Colonic mucosa (tissue), 4 donors: Measurements from ENCODE around the gene MAMSTR. TPM values are rescaled to one million over a fixed set of nuclear protein-coding genes. Genes with fewer than 3 reads are reported as not detected.

ENCODE experiments used
- DNase-seq: peaks from one replicate; pipeline ENCODE4 v3.0.0-alpha.2; 2020
- H3K27ac ChIP-seq: fragments of 200-600 bp; one replicate; pipeline ENCODE4 v1.8.0; 2021
- H3K27me3 ChIP-seq: fragments of 200-600 bp; one replicate; pipeline ENCODE4 v1.8.0; 2021
- H3K36me3 ChIP-seq: fragments of 200-600 bp; one replicate; pipeline ENCODE4 v1.8.0; 2021
- H3K4me1 ChIP-seq: fragments of 200-600 bp; one replicate; pipeline ENCODE4 v1.8.0; 2021; ENCODE audit warnings: mild to moderate bottlenecking
- H3K4me3 ChIP-seq: fragments of 200-600 bp; one replicate; pipeline ENCODE4 v1.8.0; 2021
- H3K9ac ChIP-seq, 2 donors: one replicate each; pipeline ENCODE4 v1.7.0; 2013; ENCODE audit warnings: control low read depth in 2 of 2, low read depth in 2 of 2, low read length in 2 of 2
- H3K9me3 ChIP-seq: fragments of 200-600 bp; one replicate; pipeline ENCODE4 v1.8.0; 2021
- CTCF ChIP-seq: fragments of 200-600 bp; IDR thresholded peaks from one replicate; pipeline ENCODE4 v1.8.0; 2022; ENCODE audit warnings: antibody characterized with exemption, mild to moderate bottlenecking
- intact Hi-C: fragments of 100-400 bp; cut with DNase I; formaldehyde crosslinking; loops from one replicate; pipeline ENCODE4 v1.14.1; 2022
- total RNA-seq, 2 donors: library from RNA; stranded (reverse); fragmentation: NEBNext Ultra II Directional in 1 of 2; extraction: Animal tissue kit (Norgen Biotek cat#: 25700) in 1 of 2; gene quantifications; one replicate each; pipeline ENCODE4 v1.2.1, GENCODE V29; 2021
- donor health status: healthy.
- donor health status: DM: no; HTN: no; CAD: no.
- donor health status: DM: no; HTN: no; CAD: no.

MAMSTR gene
- total RNA-seq, 2 donors from 2014 or later = 0.35 to 1.2 TPM

DNA sequence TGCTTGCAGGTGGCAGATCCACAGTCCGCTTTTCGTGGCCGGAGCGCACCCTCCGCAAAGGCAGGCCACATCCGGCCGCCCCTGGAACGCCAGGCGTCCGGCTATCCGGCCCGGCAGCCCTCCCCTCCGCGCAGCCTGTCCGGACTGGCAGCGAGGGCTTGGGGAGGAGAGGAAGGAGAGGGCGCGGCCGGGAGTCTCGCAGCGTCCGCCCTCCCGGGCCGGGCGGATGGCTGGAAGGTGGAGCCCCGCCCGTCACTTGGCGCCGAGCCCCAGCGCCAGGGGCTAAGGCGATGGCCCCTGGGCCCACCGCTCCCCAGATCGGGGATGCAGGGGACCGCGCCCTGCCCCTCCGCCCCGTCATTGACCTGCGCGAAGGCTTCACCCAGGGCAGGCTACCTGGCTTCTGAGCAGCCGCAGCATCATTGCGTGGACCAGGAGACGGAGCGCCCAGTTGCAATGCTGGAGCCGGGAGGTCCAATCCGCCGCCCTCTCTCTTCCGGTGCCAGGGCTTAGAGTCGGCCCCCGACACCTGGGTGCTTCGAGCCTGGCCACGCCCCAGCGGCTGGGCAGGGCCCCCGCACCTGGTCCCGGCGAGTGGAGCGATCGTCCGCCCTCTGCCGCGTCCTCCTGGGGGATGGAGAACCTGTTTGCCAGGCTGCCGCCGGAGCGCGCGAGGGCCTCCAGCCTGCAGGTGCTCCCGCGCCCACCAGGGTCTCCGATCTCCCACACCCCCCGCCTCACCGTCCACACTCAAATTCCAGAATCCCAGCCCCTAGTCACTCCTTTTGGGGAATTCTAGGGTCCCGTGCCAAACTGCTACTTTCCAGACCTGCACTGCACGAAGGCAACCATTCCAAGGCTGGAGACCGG is 33.2 kb upstream of the MAMSTR start, which contains the start of gene FUT1:
Gene FUT1 (minus strand): TSS at position 146 of the 870 bp plus-strand sequence. CDS start 1,360 bp downstream, outside the sequence.
- H3K4me3 ChIP-seq = peak within 1 kb of the TSS; percentile 23
- peak; percentile 73 for DNase-seq
- H3K36me3 ChIP-seq = no peaks in the 10 kb centered on the region
- peaks cover 6% of the 10 kb centered on the region for H3K4me1 ChIP-seq
- intact Hi-C loops = no loop called here
- H3K9me3 ChIP-seq = no peaks in the 10 kb centered on the region
- no peak for TF ChIP-seq CTCF
- H3K27me3 ChIP-seq = peaks cover 21% of the 10 kb centered on the region
- no peak within 1 kb of the TSS for H3K27ac ChIP-seq
- peak within 1 kb of the TSS; percentile 43 to 51 for H3K9ac ChIP-seq

- no peak for TF ChIP-seq CTCF
These were observed 32.4 kb upstream of the MAMSTR start for GRCh38 chr19:48751845-48752495.

DNA sequence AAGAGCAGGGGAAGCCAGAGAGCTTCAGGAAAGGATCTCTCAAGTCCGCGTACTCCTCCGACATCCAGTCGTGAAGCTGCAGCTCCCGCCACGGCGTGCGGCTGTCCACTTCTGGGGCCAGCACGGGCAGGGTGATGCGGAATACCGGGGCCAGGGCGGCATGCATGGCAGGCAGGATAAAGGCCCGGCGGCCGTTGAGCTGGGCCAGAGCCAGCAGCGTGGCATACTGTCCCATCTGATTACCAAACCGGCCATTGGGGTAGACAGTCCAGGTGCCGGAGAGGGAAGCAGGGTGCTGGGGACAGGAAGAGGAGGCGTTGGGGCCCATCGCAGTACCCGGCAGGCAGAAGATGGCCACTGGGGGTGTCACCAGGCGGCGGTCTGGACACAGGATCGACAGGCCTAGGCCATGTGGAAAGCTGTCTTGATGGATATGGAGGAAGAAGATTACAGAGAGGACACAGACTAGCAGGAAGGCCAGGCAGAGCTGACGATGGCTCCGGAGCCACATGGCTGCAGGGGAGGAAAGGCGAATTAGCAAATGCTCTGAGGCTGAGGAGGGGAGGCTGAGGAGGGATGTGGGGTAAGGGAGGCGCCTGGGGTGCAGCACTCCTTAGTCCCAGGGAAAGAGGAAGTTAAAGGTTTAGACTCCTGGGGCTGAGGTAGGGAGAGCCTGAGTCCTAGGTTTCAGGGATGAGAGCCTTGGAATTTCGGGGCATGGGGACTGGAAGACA is 31.4 kb upstream of the MAMSTR start:
- no peaks in the 10 kb centered on the region for H3K36me3 ChIP-seq
- intact Hi-C loops = no loop called here
- no peak for DNase-seq
- peaks cover 21% of the 10 kb centered on the region for H3K27me3 ChIP-seq
- no peak overlapping the region for H3K4me3 ChIP-seq
- TF ChIP-seq CTCF = no peak
- no peak overlapping the region for H3K9ac ChIP-seq
- H3K9me3 ChIP-seq = no peaks in the 10 kb centered on the region
- no peak overlapping the region for H3K27ac ChIP-seq
- H3K4me1 ChIP-seq = peaks cover 6% of the 10 kb centered on the region

More at GRCh38 chr19:48751845-48752495, 32.4 kb upstream of the MAMSTR start:
- peaks cover 6% of the 10 kb centered on the region for H3K4me1 ChIP-seq
- H3K27ac ChIP-seq = no peak overlapping the region
- peak overlapping the region; percentile 23 for H3K4me3 ChIP-seq
- no peak for DNase-seq
- H3K9ac ChIP-seq = peak overlapping the region; percentile 43 to 51
- no peaks in the 10 kb centered on the region for H3K36me3 ChIP-seq
- intact Hi-C loops = no loop called here
- no peaks in the 10 kb centered on the region for H3K9me3 ChIP-seq
- H3K27me3 ChIP-seq = peaks cover 21% of the 10 kb centered on the region

DNA sequence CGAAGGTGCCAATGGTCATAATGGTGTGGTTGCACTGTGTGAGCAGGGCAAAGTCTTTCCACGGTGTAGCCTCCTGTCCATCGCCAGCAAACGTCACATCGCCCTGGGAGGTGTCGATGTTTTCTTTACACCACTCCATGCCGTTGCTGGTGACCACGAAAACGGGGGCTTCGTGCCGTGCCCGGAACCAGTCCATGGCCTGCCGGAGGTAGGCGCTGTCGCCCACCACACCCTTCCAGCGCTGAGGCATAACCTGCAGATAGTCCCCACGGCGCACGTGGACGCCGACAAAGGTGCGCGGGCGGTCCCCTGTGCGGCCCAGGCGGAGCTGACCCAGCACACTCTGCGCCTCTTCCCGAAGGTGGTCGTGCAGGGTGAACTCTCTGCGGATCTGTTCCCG is 30.8 kb upstream of the MAMSTR start:
- Histone ChIP-seq H3K4me3 (no peak overlapping the region), H3K36me3 (no peaks in the 10 kb centered on the region), H3K9ac (no peak overlapping the region), H3K27ac (no peak overlapping the region), H3K27me3 (peaks cover 21% of the 10 kb centered on the region), H3K9me3 (no peaks in the 10 kb centered on the region), H3K4me1 (peaks cover 6% of the 10 kb centered on the region)
- DNase-seq = no peak
- no peak for TF ChIP-seq CTCF
- intact Hi-C loops = no loop called here

- no peaks in the 10 kb centered on the region for H3K9me3 ChIP-seq
- intact Hi-C loops = no loop called here
- no peaks in the 10 kb centered on the region for H3K36me3 ChIP-seq
- no peak overlapping the region for H3K9ac ChIP-seq
- no peak for TF ChIP-seq CTCF
- peaks cover 6% of the 10 kb centered on the region for H3K4me1 ChIP-seq
- DNase-seq = no peak
- H3K27ac ChIP-seq = no peak overlapping the region
- no peak overlapping the region for H3K4me3 ChIP-seq
- peaks cover 21% of the 10 kb centered on the region for H3K27me3 ChIP-seq
These were observed 30.2 kb upstream of the MAMSTR start for GRCh38 chr19:48749571-48750198.
